ENCODE results near the gene RAET1L.
"Not testable (repeated sequence)": the region's sequence is repeated elsewhere in the genome, so short reads cannot be mapped to it uniquely, and the experiment has no call there.

RAET1L gene

DNA sequence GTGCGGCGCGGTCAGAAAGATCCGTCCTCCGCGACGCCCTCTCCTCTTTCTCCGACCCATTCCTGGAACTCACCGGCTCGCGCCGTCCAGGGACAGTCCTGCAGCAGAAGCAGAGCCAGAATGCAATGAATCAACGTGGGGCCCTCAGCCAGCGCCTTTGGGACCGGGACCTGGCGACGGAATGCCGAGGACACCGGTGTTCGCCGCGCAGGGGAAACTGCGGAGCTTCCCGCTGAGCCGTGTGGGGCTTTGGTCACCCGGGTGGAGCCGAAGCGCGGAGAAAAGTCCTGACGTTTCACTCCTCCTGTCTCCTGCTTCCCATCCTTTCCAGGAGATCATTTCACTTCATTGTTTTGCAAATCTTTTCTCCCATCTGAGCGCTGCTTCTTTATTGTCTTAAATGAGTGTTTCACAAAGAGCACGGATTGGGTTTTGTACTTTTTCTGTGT, 35.1 kb downstream of the RAET1L start:
- DNase-seq: no peak

DNA sequence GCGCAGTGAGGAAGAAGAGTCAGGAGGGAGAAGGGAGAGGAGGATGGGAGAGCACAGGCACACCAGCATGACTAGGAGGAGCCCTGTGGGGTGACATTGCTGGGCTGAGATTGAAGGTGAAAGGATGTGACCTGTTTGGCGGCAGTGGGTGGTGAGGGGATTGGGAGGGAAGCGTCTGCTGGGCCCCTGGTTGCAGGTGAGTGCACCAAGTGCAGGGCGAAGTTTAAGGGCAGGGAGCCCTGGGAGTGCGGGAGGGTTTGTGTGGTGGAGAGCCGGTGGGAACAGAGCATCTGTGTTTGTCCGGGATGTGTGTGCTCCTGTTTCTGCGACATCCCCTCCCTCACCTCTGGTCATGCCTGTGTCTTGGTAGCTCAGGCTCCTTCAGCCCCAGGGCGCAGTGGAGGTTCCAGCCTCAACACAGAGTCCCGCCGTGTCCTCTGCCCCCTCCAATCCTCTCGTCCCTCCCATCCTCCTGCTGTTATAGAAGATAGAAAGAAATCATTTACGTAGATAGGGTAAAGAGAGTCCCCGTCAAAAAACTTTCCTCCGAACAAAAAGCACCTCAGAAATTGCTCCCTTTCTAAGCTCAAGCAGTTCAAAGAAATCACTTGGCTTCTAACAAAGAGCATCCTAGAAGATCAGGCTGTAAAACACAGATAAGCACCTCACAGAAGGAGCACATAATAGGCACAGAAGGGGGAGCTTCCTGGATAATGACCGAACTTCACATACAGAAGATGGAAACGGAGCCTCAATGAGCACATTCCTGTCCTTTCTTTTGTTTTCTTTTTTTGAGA, 36.6 kb downstream of the RAET1L start:
- no peak for DNase-seq

DNA sequence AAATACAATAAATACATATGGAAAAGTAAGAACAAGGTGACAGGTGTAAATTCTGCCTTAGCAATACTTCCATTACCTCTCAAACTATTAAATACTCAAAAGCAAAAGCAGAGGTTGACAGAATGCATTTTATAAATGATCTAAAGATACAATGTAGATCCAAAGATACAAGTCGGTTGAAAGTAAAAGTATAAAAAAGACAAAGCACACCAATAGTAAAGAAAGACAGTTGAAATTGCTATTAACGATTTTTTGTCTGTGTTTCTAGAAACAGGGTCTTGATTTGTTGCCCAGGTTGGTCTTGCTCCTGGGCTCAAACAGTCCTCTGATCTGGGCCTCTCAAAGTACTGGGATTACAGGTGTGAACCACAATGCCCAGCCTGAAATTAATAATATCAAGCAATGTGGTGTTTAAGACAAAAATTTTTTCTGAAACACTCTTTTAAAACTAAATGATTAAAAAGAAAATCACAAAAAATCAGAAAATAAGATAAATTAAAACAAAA, 37.7 kb downstream of the RAET1L start:
- DNase-seq: no peak

DNA sequence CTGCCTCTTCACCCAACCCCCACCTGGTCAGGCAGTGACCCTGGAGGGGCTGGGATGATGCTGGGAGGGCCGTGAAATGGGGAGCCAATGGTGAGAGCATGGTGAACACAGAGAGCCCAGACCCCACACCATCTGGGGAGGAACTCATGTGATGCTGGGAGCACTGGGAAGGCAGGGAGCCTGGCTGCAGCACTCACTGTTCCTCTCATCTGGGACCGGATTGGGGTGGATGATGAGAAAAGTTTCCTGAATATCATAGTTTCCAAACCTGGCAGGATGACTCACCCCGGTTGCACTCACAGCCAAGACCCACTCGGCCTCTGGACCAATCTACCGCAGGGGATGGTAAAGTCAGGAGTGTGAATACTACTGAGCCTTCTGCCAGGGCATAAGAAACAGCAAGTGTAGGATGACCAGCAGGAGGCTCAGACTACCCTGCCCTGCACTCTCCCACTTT, 39.8 kb downstream of the RAET1L start:
- no peak for DNase-seq

DNA sequence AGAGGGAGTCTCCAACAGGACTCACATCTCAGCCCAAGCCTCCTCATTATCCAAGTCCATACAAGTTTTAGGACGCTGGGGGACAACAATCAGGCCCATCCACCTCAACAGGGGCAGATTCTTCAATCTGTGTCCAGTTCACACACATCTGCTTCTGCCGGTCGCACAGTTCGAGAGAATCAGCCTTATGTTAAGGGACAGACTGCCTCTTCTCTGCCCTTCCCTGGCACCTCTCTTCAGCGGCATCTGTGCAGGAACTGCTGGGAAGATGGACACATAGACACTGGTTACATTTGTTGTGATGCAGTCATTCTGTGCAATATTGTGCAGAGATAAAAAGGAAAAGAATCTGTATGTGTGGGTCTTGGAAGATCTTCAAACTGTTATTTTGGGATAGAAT, 40.6 kb downstream of the RAET1L start:
- no peak for DNase-seq

DNA sequence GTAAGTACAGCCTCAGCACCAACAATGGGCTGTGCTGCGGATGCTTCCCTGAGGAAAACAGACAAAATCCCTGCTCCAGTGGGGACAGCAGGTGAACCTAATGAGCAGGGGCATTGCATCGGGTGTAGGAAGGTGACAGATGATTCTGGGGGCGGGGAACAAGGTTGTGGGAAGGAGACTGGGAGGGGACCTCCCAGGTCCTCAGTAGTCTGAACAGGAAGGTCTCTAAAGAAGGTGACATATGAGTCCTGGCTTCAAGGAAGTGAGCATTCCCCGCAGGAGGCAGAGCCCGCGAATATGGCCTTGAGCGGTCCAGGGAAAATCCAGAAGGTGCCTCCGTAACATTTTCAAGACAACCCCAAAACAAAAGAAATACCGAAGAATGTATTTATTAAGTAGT, 42.2 kb downstream of the RAET1L start:
- DNase-seq: no peak

DNA sequence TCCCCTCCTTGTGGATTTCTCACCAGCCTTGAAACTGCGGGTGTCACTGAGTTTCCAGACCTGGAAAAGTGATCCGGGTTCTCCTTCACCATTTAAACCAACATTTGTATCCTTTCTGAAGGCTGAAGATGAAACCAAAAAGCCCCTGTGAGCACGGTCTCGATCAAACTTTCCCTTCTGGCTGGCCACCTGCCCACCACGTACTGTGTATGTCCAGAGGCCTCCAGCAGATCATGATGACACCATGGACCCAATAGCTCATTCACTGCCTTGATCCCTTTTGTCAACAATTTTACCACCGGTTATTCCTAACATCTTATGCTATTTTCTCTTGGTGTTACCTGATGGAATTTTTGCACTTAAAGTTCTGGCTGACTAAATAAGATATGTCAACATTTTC, 46.0 kb downstream of the RAET1L start:
- no peak for DNase-seq

DNA sequence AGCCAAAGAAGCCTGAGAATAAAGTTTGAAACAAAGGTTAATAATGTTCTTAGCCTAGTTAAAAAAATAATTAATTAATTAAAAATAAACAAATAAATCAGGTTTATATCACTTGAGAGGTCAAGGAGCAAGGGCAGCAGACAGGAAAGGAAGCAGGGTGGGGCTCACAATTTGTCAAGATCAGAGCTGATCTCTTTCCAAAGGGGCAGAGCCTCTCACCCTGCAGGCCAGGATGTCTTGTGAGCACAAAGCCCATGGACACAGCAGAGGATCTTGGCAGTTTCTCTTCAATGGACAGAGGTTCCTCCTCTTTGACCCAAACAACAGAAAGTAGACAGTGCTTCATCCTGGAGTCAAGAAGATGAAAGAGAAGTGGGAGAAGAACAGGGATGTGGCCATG, 46.7 kb downstream of the RAET1L start:
- DNase-seq: no peak

DNA sequence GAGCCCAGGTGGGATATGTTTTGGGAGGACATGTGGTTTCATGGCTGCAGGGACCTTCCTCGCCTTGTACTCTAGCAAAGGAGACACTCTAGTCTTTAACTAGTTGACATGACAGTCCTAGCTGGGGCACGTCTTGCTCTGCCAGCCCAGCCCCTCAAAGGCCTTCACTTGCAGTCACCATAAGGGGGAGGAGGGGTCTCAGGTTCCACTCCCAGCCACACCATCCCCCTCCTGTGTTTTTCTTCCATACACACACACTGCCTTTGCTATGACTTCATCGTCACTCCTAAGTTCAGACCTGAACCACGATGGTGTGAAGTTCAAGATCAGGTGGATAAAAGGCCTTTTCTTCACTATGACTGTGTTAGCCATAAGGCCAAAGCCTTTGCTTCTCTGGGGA, 48.1 kb downstream of the RAET1L start:
- no peak for DNase-seq

DNA sequence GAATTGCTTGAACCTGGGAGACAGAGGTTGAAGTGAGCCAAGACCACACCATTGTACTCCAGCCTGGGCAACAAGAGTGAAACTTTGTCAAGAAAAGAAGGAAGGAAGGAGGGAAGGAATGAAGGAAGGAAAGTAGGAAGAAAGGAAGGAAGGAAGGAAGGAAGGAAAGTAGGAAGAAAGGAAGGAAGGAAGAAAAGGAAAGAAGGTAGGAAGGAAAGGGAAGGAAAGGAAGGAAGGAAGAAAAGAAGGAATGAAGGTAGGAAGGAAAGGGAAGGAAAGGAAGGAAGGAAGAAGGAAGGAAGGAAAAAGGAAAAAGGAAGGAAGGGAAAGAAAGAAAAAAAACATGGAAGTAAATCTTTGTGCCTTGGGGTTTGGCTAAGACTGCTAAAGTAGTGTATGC, 49.9 kb downstream of the RAET1L start:
- no peak for DNase-seq

DNA sequence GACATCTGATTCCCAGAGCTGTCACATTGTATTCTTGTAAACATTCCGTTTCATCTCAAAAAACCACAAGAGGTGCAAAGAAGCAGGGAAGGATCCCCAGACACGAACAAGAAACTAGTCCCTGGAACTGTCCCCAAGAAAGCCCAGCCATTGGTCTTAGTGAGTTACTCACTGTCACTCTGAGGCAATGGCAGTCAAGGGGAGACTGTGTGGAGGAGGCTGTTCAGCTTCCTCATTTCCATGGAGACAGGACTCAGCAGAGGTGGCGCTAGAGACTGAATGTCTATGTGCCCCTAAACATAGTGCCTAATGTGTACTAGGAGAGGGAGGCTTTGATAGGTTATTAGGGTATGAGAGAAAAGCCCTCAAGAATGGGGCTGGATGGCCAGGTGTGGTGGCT, 50.5 kb downstream of the RAET1L start:
- no peak for DNase-seq

DNA sequence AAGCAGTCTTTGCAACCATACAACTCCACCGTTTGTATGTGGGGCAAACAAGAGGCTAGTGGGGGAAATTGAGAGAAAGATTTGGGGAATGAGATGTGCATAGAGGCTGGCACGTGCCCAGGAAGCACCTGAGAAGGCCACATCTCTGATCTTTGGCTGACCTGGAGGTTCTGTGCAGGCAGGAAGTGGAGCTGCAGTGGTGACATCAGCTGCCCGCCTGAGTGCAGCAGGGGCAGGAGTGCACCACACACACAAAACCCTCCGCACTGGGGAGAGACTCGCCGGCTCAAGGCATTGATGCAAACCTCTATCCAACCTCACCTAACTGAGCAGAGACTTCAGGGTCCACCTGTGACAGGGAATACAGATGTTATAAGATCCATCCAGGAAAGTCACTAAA, 50.9 kb downstream of the RAET1L start:
- not testable (repeated sequence) for DNase-seq

DNA sequence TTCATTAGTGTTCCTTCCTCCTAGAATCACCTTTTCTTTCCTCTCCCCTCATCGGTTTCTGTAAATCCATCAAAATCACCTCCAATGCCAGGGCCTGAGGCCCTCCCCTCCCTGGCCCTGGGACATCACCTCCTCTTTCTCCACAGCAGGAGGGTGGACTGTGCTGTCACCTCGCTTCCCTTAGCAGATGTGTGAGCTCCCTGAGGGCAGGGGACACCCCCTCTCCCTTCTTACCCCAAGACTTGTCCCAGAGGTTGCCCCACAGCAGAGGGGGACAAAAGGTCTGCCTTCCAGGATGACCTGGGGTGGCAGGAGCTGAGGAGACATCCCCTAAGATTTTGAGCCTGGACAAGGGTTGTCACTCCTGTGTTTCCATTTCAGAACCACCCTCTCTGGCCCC, 55.7 kb downstream of the RAET1L start:
- no peak for DNase-seq

DNA sequence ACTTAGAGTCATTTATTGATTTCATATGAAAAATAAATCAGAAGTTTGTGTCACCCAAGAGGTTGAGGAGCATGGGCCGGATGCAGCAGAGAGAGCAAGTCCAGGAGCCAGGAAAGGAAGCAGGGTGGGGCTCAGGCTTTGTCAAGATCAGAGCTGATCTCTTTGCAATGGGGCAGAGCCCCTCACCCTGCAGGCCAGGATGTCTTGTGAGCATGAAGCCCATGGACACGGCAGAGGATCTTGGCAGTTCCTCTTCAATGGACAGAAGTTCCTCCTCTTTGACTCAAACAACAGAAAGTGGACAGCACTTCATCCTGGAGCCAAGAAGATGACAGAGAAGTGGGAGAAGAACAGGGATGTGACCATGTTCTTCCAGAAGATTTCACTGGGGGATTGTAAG, 56.4 kb downstream of the RAET1L start:
- not testable (repeated sequence) for DNase-seq

All from NCI-H2081 (cell line).